ENCODE measurements around the gene CYP2C9.

CYP2C9 gene

GRCh38 chr10:95035332-95036295 lies 97.2 kb downstream of the CYP2C9 start:
- no peak for DNase-seq (ENCODE audit: low read depth, low spot score)
- H3K27ac ChIP-seq: no peak overlapping the region

- DNase-seq (ENCODE audit: low read depth, low spot score): no peak
- H3K27ac ChIP-seq: no peak overlapping the region
Measured at GRCh38 chr10:95039281-95039680, 100.8 kb downstream of the CYP2C9 start.
